Nephron (organoid): ENCODE measurements around the gene PDE6B.
A peak's percentile ranks its signal among the peaks of the same experiment; 100 is the strongest.
"Not testable (repeated sequence)": the region's sequence is repeated elsewhere in the genome, so short reads cannot be mapped to it uniquely, and the experiment has no call there.

Experiments used
- H3K27ac Mint-ChIP-seq, 3 experiments: 2 replicates each; pipeline ENCODE4 v1.8.0; 2020; ENCODE audit warnings: mixed read lengths in 3 of 3, mild to moderate bottlenecking in 2 of 3, moderate library complexity in 1 of 3
- H3K27me3 Mint-ChIP-seq: 2 replicates; pipeline ENCODE4 v1.8.0; 2021; ENCODE audit warnings: low read depth, mild to moderate bottlenecking, moderate library complexity, mixed read lengths
- H3K36me3 Mint-ChIP-seq: 2 replicates; pipeline ENCODE4 v1.8.0; 2020; ENCODE audit warnings: low read depth, mixed read lengths
- H3K4me1 Mint-ChIP-seq: 2 replicates; pipeline ENCODE4 v1.8.0; 2020; ENCODE audit warnings: mixed read lengths
- H3K4me3 Mint-ChIP-seq, 3 experiments: 2 replicates each; pipeline ENCODE4 v1.8.0; 2020; ENCODE audit warnings: mild to moderate bottlenecking in 3 of 3, mixed read lengths in 3 of 3, moderate library complexity in 2 of 3
- H3K9me3 Mint-ChIP-seq: 2 replicates; pipeline ENCODE4 v1.8.0; 2020; ENCODE audit warnings: mixed read lengths
- TF ChIP-seq, protein P1 (sequence below), 3 experiments: fragments of 200-600 bp; sonication (generic); IDR thresholded peaks; one replicate each; pipeline ENCODE4 v1.5.0; 2021; ENCODE audit warnings: antibody characterized with exemption in 3 of 3; ENCODE audit not compliant: unreplicated experiment in 3 of 3

Gene PDE6B

GRCh38 chr4:666822-667544 is 41.6 kb downstream of the PDE6B start:
- Mint-ChIP-seq H3K4me1 (no peaks in the 10 kb centered on the region), H3K27ac (no peak overlapping the region), H3K4me3 (no peak overlapping the region), H3K27me3 (peaks cover 3% of the 10 kb centered on the region), H3K36me3 (peaks cover 13% of the 10 kb centered on the region), H3K9me3 (no peaks in the 10 kb centered on the region)
- TF ChIP-seq, protein P1, sequence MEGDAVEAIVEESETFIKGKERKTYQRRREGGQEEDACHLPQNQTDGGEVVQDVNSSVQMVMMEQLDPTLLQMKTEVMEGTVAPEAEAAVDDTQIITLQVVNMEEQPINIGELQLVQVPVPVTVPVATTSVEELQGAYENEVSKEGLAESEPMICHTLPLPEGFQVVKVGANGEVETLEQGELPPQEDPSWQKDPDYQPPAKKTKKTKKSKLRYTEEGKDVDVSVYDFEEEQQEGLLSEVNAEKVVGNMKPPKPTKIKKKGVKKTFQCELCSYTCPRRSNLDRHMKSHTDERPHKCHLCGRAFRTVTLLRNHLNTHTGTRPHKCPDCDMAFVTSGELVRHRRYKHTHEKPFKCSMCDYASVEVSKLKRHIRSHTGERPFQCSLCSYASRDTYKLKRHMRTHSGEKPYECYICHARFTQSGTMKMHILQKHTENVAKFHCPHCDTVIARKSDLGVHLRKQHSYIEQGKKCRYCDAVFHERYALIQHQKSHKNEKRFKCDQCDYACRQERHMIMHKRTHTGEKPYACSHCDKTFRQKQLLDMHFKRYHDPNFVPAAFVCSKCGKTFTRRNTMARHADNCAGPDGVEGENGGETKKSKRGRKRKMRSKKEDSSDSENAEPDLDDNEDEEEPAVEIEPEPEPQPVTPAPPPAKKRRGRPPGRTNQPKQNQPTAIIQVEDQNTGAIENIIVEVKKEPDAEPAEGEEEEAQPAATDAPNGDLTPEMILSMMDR (IDR thresholded peaks at IDR 0.05; ENCODE audit: unreplicated experiment in 3 of 3): no peak

DNA sequence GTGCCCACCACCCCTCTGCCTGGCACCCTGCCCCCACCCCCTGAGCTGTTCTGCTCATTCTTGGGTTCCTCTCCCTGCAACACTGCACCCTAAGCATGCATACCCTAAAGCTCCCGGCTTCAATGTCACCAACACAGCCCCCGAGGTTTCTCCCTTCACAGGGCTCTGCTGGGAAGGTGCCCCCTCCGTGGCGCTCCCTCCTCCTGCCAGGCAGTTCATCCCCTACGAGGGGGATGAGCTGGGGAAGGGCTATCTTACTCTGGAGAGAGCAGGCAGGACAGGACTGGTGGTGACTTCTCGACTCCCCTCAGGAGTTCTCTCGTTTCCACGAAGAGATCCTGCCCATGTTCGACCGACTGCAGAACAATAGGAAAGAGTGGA is 42.2 kb downstream of the PDE6B start:
- peaks cover 16% of the 10 kb centered on the region for H3K36me3 Mint-ChIP-seq
- H3K4me1 Mint-ChIP-seq: no peaks in the 10 kb centered on the region
- H3K27ac Mint-ChIP-seq: no peak overlapping the region
- H3K9me3 Mint-ChIP-seq: no peaks in the 10 kb centered on the region
- H3K27me3 Mint-ChIP-seq: peaks cover under 1% of the 10 kb centered on the region
- TF ChIP-seq, protein P1 (IDR thresholded peaks at IDR 0.05; ENCODE audit: unreplicated experiment in 3 of 3): no peak
- no peak overlapping the region for H3K4me3 Mint-ChIP-seq

DNA sequence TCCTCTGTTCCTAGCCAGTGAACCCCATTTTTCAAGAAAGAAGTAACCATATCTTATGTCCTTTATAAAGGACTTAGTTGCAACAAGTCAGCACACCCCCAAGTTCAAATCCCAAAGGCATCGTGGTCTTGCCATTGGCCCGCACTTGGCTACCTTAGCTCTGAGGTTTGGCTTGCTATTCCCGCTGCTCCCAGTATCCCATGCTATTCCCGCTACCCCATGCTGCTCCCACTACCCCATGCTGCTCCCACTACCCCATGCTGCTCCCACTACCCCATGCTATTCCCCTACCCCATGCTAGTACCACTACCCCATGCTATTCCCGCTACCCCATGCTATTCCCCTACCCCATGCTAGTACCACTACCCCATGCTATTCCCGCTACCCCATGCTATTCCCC is 42.8 kb downstream of the PDE6B start:
- H3K27me3 Mint-ChIP-seq, H3K9me3 Mint-ChIP-seq, H3K4me1 Mint-ChIP-seq, H3K27ac Mint-ChIP-seq, H3K4me3 Mint-ChIP-seq: not testable (repeated sequence)
- peaks cover 19% of the 10 kb centered on the region for H3K36me3 Mint-ChIP-seq

DNA sequence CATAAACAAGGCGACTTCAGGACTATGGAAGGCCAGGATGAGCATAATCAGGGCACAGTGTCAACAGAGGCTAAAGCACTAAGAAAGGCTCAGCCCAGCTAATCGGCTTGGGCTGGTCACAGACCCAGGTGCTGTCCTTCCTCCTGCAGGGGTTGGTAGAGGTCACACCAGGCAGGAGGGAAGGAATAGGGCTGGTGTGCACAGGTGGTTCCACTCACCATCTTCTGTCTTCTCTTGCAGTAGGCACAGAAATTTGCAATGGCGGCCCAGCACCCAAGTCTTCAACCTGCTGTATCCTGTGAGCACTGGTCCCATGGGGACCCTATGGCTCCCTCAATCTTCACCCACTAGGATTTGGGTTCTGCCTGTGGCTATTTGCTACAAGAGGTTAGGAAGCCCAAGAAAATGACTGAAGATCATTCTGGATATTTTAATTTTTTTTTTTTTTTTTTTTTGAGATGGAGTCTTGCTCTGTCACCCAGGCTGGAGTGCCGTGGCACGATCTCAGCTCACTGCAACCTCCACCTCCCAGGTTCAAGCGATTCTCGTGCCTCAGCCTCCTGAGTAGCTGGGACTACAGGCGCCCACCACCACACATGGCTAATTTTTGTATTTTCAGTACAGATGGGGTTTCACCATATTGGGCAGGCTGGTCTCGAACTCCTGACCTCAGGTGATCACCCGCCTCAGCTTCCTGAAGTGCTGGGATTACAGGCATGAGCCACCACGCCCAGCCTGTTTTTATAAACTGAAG is 44.6 kb downstream of the PDE6B start:
- peaks cover 22% of the 10 kb centered on the region for H3K36me3 Mint-ChIP-seq
- peak overlapping the region in 1 of 3 experiments; percentile 43 for H3K4me3 Mint-ChIP-seq
- H3K9me3 Mint-ChIP-seq, H3K4me1 Mint-ChIP-seq, H3K27ac Mint-ChIP-seq, H3K27me3 Mint-ChIP-seq: not testable (repeated sequence)

GRCh38 chr4:671769-672168 is 46.4 kb downstream of the PDE6B start:
- peak overlapping the region; percentile 57 to 70 (median 63) for H3K4me3 Mint-ChIP-seq
- H3K4me1 Mint-ChIP-seq: peaks cover 7% of the 10 kb centered on the region
- TF ChIP-seq, protein P1 (IDR thresholded peaks at IDR 0.05; ENCODE audit: unreplicated experiment in 3 of 3): no peak
- H3K9me3 Mint-ChIP-seq: no peaks in the 10 kb centered on the region
- no peak overlapping the region for H3K27ac Mint-ChIP-seq
- no peaks in the 10 kb centered on the region for H3K27me3 Mint-ChIP-seq
- H3K36me3 Mint-ChIP-seq: peaks cover 22% of the 10 kb centered on the region

- peaks cover 20% of the 10 kb centered on the region for H3K4me1 Mint-ChIP-seq
- TF ChIP-seq, protein P1 (IDR thresholded peaks at IDR 0.05; ENCODE audit: unreplicated experiment in 3 of 3): no peak
- no peaks in the 10 kb centered on the region for H3K9me3 Mint-ChIP-seq
- H3K36me3 Mint-ChIP-seq: peaks cover 22% of the 10 kb centered on the region
- peaks cover 7% of the 10 kb centered on the region for H3K27me3 Mint-ChIP-seq
- H3K27ac Mint-ChIP-seq: peak overlapping the region; percentile 38 to 85 (median 77)
- H3K4me3 Mint-ChIP-seq: peak overlapping the region; percentile 88 to 94 (median 90)
These were observed 48.1 kb downstream of the PDE6B start for GRCh38 chr4:673349-674091.
